NCI-H345 treated with DMSO at 0.1 percent for 48 hours (cell line): ENCODE results near the gene KRABD2.
"Not testable (repeated sequence)": the region's sequence is repeated elsewhere in the genome, so short reads cannot be mapped to it uniquely, and the experiment has no call there.

Experiments used
- DNase-seq: peaks from one replicate; lab custom pipeline; 2025; ENCODE audit not compliant: unreplicated experiment; lab: John Stamatoyannopoulos, UW

The KRABD2 gene

DNA sequence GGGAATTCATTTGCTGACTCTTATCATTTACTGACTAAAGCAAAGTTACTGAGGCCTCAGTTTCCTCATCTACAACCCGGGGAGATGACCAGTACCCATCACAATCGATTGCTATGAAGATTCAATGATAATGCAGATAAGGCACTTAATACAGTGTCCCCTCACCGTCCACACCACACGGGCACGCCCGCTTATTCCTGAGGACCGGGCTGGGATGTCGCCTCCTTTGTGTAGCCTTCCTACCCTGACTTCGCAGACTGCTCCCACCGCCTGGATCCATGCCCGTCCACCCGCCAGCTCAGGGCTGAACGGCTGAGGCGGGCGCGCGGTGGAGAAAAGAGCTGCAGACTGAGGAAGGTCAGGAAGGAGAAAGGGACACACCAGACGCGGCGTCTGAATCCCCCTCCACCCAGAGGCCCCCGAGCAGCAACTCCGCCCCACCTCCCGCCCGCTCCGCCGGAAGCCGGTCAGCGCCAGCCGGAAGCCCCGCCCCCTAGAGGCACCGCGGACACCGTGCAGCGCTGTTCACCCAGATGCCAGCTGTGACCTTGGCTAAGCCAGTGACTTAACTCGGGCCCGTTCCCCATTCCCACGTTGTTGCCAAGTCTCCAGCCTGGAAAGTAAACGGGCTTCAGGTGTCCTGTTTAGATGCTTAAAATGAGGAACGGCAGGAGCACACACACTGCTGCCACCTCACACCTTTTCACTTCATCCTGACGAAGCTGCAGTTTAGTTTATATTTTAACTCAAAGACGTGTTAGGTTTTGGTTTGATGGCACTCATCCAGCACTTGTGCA, at the start of gene KRABD2:
Gene KRABD2, minus strand, starts transcription at position 434 of the 797 bp plus-strand sequence.
- peak; percentile 35 for DNase-seq

DNA sequence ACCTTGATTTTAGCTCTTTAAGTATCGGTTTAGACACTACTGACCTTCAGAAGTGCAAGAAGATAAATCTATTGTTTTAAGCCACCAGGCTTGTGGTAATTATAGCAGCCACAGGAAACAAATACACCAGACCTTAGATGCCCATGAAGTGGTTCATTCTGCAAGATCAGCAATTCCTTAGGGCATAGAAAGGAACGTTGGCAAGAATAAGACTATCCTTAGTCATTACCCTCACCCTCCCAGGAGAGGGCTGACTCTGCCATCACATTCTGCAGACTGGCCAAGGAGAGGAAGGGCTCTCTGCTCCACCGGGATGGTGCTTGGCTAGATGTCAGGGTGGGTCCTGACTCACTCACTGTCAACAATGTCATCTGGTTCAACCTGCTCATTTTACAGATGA, 45.1 kb upstream of the KRABD2 start:
- no peak for DNase-seq

DNA sequence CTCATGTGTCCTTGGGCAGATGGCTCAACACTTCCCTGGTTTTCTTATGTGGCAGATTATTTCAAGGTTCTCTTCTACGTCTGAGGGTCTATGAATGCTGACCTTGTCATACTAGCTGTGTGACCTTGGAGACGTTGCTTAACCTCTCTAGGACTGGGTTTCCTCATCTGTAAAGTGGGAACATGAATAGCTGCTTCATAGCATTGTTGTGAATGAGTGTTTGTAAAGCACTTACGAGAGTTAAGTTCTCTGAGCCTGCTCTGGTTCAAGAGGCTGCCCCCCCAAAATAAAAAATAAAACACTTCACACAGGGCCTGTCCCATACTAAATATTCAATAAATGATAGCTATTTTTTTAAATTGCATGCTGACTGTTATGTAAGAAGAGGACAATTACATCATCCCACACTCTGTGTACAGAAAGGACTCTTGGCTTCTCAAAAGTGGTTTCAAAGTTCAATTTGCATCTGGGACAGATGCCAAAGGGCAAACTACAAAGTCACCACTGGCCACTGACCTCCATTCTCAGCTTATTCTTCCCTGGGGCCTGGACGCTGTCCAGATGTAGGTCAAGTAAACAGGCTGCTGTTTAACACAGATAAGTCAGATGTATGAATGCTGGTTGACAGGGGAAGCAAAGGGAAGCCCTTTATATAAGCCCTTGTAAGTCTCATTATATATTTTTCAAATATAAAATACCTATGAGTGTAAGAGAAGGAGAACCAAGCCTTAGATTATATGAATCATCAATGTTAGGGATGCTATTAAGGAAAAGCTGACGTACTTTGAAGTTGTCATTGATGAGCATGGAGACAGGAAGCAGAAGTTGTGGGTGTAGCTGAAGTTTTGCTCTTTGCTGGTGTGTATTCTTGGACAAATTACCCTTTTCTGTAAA, 43.8 kb upstream of the KRABD2 start:
- DNase-seq, result no peak

DNA sequence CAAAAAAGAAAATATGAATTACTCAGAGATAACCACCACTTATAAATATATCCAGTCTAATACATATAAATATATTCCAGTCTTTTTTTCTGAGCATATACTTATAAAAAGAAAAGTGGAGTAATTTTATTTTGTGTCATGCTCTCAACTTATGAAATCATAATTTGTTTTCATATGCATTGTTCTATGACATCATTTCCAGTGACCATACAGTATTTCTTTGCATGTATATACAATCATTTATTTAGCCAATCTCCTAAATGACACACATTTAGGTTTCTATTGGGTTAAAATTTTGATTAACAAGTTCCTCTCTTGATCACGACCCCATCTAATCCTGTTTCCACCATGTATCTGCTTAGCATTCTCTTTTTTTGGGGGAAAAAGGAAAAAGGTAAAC, 42.8 kb upstream of the KRABD2 start:
- DNase-seq, result no peak

DNA sequence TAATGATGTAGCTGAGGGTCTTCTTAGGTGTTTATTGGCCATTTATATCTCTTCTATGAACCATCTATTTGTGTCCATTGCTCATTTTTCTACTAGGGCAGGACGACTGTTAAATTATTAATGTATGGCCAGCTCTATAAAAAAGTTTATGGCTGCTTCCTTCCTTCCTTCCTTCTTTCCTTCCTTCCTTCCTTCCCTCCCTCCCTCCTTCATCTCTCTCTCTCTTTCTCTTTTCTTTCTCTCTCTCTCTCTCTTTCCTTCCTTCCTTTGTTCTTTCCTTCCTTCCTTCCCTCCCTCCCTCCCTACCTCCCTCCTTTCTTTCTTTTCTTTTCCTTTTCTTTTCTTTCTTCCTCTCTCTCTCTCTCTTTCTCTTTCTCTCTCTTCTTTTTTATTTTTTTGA, 42.0 kb upstream of the KRABD2 start:
- DNase-seq, result no peak

DNA sequence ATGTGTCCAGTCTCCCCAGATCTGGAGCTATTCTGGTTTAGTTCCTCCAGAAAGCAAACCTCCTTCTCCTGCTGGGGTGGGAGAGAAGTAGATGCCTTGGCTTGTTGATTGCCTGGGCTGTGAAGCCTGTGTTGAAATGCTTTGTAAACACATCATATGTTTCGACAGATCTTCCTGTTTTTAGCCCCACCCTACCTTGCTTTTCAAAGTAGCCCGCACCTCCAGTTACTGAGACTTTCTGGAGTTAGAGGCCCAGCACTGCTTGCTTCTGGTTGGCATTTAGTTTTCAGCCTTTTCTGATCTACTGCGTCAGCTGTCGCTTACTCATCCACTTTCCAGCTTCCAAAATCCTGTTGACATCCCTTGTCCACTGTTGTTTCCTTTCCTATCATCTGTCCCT, 41.3 kb upstream of the KRABD2 start:
- no peak for DNase-seq

DNA sequence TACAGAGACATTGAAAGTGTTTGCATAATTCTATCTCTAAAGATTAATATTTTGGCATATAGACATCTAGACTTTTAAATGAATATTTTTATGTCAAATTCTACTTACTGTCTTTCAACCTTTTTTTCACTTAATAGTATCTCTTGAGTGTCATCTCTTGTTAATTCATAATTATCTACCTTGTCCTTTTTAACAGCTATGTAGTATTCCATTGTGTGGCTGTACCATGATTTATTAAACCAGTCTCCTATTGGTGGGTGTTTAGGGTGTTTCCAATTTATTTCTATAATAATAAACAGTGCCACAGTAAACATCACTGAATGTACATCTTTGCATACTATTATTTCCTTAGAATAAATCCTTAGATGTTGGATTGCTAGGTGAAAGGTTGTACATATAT, 37.4 kb upstream of the KRABD2 start:
- DNase-seq, result no peak

DNA sequence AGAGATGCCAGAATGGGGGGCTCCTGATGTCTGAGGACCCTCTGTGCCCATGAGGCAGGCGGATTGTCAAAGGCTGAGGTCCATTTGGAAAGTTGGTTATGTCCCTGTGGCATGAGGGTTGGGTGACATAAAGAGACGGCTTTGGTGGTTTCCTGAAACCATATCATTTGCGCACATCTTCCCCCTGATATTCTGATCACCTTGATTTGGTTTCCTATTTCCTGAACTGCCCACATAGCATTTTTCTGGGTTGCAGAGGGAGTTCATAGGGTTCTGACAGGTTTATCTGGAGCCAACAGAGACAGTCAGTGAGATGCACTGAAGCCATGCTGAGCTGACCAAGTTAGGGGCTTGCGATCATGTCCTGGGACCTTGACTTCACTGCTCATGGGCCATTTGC, 36.8 kb upstream of the KRABD2 start:
- DNase-seq, result no peak

DNA sequence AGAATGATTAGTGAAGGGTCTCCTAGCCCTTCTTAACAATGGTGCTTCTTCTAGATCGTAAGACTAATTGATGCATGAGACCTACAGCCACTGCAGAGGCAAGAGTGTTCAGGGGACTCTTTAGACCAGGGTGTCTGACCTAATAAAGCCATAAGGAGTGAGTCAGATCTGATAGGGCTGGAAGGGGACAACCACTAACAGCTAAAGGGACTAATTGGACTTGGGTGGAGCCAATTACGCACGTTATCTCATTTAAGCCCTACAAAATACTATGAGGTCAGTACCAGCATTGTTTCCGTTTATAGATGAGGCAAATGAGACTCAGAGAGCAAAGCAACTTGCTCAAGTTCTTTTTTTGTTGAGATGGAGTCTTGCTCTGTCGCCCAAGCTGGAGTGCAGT, 35.6 kb upstream of the KRABD2 start:
- DNase-seq, result no peak

DNA sequence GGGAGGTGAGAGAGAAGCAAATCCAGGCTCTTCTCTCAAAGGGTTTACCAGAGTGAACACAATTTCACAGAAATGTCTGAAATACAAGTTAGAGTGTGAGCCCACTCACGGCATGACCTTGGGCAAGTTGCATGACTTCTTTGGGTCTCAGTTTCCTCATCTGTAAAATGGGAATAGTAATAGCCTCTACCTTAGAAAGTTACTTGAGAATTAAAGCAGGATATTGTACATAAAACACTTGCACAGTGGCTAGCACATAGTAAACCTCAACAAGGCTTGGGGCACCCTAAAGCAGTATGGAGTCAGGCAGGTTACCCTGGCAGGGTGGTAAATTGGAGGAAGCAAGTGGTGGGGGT, 34.4 kb upstream of the KRABD2 start:
- no peak for DNase-seq

DNA sequence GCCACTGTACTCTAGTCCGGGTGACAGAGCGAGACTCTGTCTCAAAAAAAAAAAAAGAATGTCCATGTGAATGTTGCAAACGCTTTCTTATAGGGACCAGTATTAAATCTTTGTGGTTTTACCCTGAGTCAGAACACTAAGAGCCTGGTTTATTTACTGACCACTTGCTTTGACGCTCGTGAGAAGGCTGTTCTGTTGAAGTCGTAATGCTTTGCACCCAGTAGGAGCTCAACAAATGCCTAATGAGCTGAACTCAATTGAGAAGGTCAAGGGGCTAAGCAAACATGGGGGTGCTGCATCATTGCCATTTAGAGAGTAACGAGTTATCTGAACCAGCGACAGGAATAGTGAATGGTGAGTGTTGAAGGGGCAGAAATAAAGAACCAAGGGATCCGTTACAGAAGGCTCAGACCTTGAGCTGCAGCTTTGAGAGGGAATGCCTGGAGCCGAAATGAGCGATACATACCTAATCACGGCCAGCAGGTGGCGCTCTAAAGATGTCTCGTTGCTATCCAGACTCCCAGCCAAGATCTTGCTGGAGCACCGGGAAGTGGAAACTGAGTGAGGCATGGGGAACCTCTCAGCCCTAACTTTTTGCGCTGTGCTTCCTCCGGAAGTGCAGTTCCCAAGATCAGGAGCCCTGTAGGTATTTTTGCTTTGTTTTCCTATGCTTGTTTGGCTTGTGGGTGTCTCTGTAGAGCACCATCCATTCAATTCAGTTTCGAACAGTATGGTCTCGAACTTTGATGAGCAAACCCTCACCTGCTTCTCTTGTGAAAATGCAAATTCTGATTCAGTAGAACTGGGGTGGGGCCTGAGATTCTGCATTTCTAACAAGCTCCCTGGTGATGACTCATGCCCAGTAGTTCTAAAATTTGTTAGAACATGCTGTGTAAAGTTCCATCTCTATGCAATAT, 33.7 kb upstream of the KRABD2 start:
- DNase-seq, result peak; percentile 56

DNA sequence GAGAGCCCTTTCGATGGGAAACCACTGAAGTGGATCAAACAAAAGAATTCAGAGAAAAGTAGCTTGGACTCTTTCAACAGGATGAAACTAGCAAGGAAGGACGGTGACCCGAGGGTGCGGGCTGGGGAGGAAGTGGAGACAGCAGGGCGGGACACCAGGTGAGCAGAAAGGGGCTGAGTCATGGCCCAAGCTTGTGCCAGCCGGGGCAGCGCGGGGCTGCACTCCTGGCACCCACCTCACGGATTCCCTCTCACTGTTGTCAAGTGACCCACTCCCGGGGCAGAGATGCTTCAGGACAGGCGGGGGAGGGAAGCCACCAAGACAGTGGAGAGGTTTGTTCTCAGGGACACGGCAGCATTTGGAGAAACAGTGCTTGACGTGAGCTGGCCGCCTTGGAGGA, 31.9 kb upstream of the KRABD2 start:
- no peak for DNase-seq

DNA sequence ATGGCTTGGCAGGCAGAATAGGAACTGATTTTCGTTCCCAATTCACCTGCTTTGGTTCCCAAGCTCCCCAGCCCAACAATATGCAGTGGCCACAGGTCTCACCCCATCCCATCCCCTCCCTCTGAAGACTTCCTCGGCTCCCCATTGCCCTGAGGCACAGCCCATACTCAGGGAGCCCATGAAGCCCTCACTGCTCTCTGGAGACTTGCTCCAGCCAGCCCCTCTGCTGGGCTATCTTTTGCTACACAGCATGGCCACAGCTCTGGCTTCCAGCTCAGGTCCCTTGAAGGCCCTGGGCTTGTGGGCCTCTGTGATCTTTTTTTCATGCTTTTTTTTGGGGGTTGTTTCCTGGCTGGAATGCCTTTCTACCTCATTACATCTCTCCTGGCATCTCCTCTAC, 29.7 kb upstream of the KRABD2 start:
- DNase-seq, result no peak

DNA sequence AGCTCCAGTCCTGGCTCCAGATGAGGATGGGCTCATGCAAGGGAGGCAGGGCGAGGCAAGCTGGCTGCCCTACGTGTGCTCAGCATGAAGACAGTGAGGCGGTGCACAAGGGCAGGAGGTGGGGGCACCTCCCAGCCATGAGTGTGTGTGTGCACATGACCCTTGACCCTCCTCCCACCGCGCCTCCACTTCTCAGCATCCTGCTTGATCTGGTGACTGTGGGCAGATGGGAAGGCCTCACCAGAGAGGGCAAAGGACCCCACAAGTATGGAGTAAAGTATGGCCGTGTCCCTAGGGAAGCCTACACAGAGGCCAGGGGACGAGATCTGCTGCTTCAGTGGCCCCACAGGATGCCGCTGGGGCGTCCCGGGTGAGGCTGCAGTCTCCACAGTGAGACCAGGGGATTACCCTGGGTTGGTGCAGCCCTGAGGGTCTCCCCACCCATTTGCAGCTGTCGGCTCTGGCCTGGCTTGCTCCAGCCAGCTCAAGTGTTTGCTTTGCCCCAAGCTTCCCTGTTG, 29.1 kb upstream of the KRABD2 start:
- DNase-seq, result no peak

DNA sequence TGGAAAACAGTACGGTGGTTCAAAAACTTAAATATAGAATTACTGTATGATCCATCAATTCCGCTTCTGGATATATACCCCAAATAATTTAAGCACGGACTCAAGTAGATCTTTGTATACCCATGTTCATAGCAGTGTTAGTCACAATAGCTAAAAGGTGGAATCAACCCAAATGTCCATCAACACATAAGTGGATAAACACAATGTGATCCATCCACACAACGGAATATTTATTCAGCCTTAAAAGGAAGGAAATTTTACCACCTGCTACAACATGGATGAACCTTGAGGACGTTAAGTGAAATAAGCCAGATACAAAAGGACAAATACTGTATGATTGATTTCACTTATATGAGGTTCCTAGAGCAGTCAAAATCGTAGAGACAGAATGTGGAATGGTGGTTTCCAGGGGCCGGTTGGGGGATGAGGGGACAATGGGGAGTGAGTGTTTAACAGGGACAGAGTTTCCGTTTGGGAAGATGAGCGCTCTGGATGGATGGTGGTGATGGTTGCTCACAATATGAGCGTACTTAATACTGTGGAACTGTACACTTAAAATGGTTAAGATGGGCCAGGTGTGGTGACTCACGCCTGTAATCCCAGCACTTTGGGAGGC, 26.5 kb upstream of the KRABD2 start:
- no peak for DNase-seq

DNA sequence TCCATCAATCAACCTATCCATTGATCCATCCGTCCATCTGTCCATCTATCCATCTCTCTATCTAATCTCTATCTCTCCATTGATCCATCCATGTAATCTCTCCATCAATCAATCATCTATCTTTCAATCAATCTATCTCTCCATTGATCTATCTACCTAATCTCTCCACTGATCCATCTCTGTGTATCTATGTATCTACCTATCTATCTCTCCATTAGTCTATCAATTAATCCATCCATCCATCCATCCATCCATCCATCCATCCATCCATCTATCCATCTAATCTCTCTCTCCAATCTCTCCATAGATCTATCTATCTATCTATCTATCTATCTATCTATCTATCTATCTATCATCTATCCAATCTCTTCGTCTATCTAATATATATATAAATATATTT, 24.6 kb upstream of the KRABD2 start:
- DNase-seq, result no peak

DNA sequence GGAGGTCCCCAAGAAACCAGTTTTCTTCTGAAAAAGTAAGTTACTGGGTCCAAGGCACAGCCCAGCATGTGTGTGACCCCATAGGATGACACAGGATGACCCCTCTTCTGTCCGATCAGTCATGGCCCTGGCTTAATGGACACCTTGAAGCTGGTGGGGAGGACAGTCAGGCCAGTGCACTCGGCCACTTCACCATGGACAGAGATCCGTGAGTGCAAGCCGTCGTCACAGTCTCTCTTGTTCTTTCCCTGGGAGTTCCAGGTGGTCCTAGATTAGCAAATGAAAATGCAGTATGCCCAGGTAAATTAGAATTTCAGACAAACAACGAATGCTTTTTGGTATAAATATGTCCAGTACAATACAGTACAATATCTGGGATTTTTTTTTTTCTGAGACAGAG, 22.5 kb upstream of the KRABD2 start:
- no peak for DNase-seq

DNA sequence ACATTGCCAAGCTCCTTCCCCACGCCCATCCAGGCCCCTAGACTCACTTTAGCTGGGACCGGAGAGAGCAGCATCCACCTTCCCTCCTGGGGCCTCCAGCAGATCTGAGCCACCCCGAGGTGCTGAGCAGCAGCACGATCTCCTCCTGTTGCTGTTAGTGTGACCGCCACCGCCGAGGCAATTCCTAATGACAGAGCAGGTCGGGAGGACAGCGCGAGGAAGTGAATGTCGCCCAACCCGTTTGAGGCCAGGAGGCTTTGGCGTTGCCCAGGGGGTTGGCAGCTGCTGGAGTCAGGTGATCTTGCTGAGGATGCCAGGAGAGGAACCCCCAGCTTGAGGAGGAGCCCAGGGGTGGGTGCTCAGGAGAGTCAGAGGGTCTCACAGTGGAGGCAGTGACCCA, 21.1 kb upstream of the KRABD2 start, which contains the start of gene RNF222:
Gene RNF222, minus strand, starts transcription at position 192 of the 400 bp plus-strand sequence. CDS start 4,366 bp downstream, outside the sequence.
- no peak for DNase-seq

DNA sequence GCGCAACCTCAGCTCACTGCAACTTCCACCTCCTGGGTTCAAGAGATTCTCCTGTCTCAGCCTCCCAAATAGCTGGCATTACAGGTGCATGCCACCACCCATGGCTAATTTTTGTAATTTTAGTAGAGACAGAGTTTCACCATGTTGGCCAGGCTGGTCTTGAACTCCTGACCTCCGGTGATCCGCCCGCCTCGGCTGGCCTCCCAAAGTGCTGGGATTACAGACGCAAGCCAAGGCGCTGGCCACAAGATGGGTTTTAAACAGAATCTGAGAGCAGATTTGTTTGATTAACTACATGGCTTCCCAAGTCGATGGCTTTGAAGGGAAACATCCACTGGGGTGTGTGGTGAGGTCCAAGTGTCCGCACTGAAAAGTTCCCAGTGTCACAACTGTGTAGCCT, 18.0 kb upstream of the KRABD2 start:
- not testable (repeated sequence) for DNase-seq

DNA sequence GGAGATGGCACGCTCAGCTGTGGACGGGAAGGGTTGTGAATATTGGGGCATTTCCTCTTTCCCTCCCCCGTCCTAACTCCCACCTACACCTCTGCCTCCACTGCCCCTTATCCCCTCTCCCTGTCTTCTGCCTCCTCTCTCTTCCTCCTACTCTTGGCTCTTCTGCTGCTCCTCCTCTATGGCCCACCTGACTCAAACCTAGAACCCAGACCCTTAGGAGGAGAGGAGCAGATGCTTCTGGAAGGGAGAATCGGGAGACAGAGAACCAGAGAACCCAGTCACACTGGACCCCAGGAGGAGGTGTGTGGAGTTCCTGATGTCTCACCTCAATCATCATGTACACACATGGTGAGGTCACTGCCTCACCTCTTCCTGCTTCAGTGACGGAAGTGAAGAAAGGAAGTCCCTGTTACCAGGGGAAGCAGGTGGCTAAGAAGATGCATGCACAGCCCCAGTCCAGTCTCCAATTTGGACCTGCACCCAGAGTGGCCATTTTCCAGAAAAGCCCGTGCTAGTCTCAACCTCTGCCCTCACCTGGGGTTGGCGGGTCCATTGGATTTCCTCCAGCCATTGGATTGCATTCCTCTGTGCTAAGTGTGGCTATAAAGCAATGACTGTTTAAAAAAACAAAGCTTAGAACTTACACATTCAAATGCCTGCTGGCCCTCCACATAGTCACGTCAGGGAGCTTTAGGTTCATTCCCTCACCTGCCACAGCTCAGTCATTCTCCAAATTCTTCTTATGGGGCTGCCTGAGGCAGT, 17.1 kb upstream of the KRABD2 start:
- DNase-seq, result no peak
